C4-2B (cell line): ENCODE measurements around the gene SERPINB2.

Experiments used
- ZFX ChIP-seq: fragments of 450-650 bp; IDR thresholded peaks from 2 replicates; pipeline ENCODE4 v1.6.1; 2017
- TF ChIP-seq, protein P1 (sequence below): fragments of 450-650 bp; conservative IDR thresholded peaks from 2 replicates; pipeline ENCODE4 v1.5.1; 2017; ENCODE audit warnings: mild to moderate bottlenecking

DNA sequence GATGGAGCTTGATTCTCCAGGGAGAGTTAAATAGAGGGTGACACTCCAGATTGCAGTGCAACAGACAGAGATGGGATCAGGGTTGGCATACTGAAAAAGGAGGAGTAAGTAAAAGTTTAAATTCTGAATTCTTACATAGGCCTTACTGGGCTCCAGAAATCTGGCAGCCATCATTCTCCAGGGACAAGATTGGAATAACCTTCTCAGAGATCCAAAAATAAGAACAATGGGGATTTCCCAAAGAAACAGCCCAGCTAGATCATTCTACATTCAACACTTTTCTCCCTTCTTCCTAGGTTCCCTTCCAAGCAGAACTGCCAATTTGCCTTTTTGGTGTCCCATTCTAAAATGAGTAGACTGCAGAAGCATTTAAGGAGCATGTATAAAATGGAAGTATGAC, 14.9 kb upstream of the SERPINB2 start:
- TF ChIP-seq, protein P1, sequence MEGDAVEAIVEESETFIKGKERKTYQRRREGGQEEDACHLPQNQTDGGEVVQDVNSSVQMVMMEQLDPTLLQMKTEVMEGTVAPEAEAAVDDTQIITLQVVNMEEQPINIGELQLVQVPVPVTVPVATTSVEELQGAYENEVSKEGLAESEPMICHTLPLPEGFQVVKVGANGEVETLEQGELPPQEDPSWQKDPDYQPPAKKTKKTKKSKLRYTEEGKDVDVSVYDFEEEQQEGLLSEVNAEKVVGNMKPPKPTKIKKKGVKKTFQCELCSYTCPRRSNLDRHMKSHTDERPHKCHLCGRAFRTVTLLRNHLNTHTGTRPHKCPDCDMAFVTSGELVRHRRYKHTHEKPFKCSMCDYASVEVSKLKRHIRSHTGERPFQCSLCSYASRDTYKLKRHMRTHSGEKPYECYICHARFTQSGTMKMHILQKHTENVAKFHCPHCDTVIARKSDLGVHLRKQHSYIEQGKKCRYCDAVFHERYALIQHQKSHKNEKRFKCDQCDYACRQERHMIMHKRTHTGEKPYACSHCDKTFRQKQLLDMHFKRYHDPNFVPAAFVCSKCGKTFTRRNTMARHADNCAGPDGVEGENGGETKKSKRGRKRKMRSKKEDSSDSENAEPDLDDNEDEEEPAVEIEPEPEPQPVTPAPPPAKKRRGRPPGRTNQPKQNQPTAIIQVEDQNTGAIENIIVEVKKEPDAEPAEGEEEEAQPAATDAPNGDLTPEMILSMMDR, result no peak
- TF ChIP-seq ZFX, result no peak
